HCT116 (cell line): ENCODE measurements around the gene ARFGAP3. TPM values are rescaled to one million over a fixed set of nuclear protein-coding genes. Genes with fewer than 3 reads are reported as not detected.

Experiments used
- ATAC-seq: fragments of 200-7000 bp; cut with Tn5 transposase; 2 replicates; pipeline ENCODE4 v1.9.1; 2020; ENCODE audit warnings: mild to moderate bottlenecking, moderate library complexity
- BruUV-seq: library from RNA; stranded (reverse); fragments of 400-500 nt; replicated peaks from 2 replicates; lab custom pipeline; 2021; lab: Mats Ljungman, UMichigan
- CTCF ChIA-PET: fragments of 300-600 bp; sonication (Branson Sonifier 250); formaldehyde crosslinking; loops from one replicate; lab custom pipeline; 2021; ENCODE audit warnings: antibody characterized with exemption; lab: Charles Lee
- POLR2A ChIA-PET: fragments of 300-600, 350-600 bp; sonication (Branson Sonifier 250); formaldehyde crosslinking; loops from one replicate; lab custom pipeline; 2021; ENCODE audit warnings: antibody characterized with exemption; lab: Charles Lee
- RAD21 ChIA-PET, 2 experiments: fragments of 300-600 bp; sonication (Branson Sonifier 250); formaldehyde crosslinking; loops; one replicate each; lab custom pipeline; 2023; ENCODE audit warnings: low total read pairs in 2 of 2; ENCODE audit not compliant: uncharacterized antibody in 2 of 2, unreplicated experiment in 2 of 2, low non-redundant PET in 1 of 2; lab: Charles Lee
- DNase-seq: peaks from one replicate; pipeline ENCODE4 v3.0.0-alpha.2; 2010; ENCODE audit warnings: low read depth, low spot score
- H2AFZ ChIP-seq: fragments of 200-600 bp; shearing (Covaris generic), sonication (generic); 2 replicates; pipeline ENCODE4 v1.6.1; 2017; ENCODE audit warnings: low read depth, mixed run types, mixed read lengths, antibody characterized with exemption, low read length; ENCODE audit not compliant: poor library complexity, severe bottlenecking
- H3K27ac ChIP-seq: 2 replicates; pipeline ENCODE4 v1.5.1; 2012; ENCODE audit warnings: low read depth, low read length
- H3K27me3 ChIP-seq: fragments of 200-600 bp; sonication (generic); 2 replicates; pipeline ENCODE4 v1.6.1; 2016; ENCODE audit warnings: mixed run types, low read length, mixed read lengths; ENCODE audit not compliant: insufficient read depth
- H3K36me3 ChIP-seq, 2 experiments: fragments of 200-500 bp in 1 of 2; fragments of 200-600 bp in 1 of 2; sonication (Bioruptor generic) in 1 of 2; sonication (generic) in 1 of 2; 2 replicates each; pipeline versions ENCODE4 v1.5.1 to v1.6.1; 2014 to 2016; ENCODE audit warnings: low read length in 2 of 2, inconsistent platforms in 1 of 2, mixed read lengths in 1 of 2, mixed run types in 1 of 2; ENCODE audit not compliant: insufficient read depth in 2 of 2, control insufficient read depth in 1 of 2
- H3K4me1 ChIP-seq, 2 experiments: fragments of 200-600 bp in 1 of 2; sonication (generic) in 1 of 2; 2 replicates each; pipeline versions ENCODE4 v1.5.1 to v1.6.1; 2012 to 2017; ENCODE audit warnings: low read length in 2 of 2, inconsistent platforms in 1 of 2, mild to moderate bottlenecking in 1 of 2, mixed read lengths in 1 of 2, mixed run types in 1 of 2, moderate library complexity in 1 of 2; ENCODE audit not compliant: insufficient read depth in 2 of 2, control insufficient read depth in 1 of 2
- H3K4me2 ChIP-seq: fragments of 200-600 bp; sonication (generic); 2 replicates; pipeline ENCODE4 v1.6.1; 2017; ENCODE audit warnings: mixed run types, low read length, mixed read lengths
- H3K4me3 ChIP-seq, 2 experiments: fragments of 200-600 bp in 1 of 2; sonication (generic) in 1 of 2; replicated peaks in 1 of 2; 2 replicates each; pipeline ENCODE4 v1.5.1; 2011 to 2016; ENCODE audit warnings: low read length in 2 of 2, control low read depth in 1 of 2, low read depth in 1 of 2, mild to moderate bottlenecking in 1 of 2, mixed read lengths in 1 of 2, mixed run types in 1 of 2
- H3K79me2 ChIP-seq: fragments of 200-600 bp; sonication (generic); 2 replicates; pipeline ENCODE4 v1.6.1; 2017; ENCODE audit warnings: mild to moderate bottlenecking, mixed run types, low read length, moderate library complexity, mixed read lengths; ENCODE audit not compliant: insufficient read depth
- H3K9ac ChIP-seq: fragments of 200-600 bp; sonication (generic); 2 replicates; pipeline ENCODE4 v1.6.1; 2016; ENCODE audit warnings: low read length, mixed read lengths
- H3K9me2 ChIP-seq: fragments of 200-600 bp; sonication (generic), shearing (Covaris generic); 2 replicates; pipeline ENCODE4 v1.6.1; 2017; ENCODE audit warnings: mixed run types, mild to moderate bottlenecking, moderate library complexity; ENCODE audit not compliant: insufficient read depth
- H3K9me3 ChIP-seq, 2 experiments: fragments of 200-500 bp in 1 of 2; fragments of 200-600 bp in 1 of 2; sonication (Bioruptor generic) in 1 of 2; sonication (generic) in 1 of 2; 2 replicates each; pipeline ENCODE4 v1.6.1; 2014 to 2017; ENCODE audit warnings: low read length in 2 of 2, mixed read lengths in 2 of 2, inconsistent platforms in 1 of 2, low read depth in 1 of 2, mild to moderate bottlenecking in 1 of 2, mixed run types in 1 of 2, moderate library complexity in 1 of 2; ENCODE audit not compliant: control insufficient read depth in 1 of 2, insufficient read depth in 1 of 2
- H4K20me1 ChIP-seq: fragments of 200-600 bp; sonication (generic), shearing (Covaris generic); 2 replicates; pipeline ENCODE4 v1.6.1; 2017; ENCODE audit warnings: mixed run types, mild to moderate bottlenecking, moderate library complexity; ENCODE audit not compliant: insufficient read depth
- CBX3 ChIP-seq: IDR thresholded peaks from 2 replicates; pipeline ENCODE4 v1.6.1; 2012; ENCODE audit warnings: low read depth
- FOSL1 ChIP-seq: IDR thresholded peaks from 2 replicates; pipeline ENCODE4 v1.6.1; 2012; ENCODE audit warnings: low read depth
- JUND ChIP-seq: IDR thresholded peaks from 2 replicates; pipeline ENCODE4 v1.6.1; 2012
- POLR2A ChIP-seq: IDR thresholded peaks from 2 replicates; pipeline ENCODE4 v1.7.0; 2011; ENCODE audit warnings: borderline replicate concordance; ENCODE audit not compliant: insufficient read depth, insufficient read length; ENCODE audit errors: extremely low read depth
- POLR2AphosphoS5 ChIP-seq: IDR thresholded peaks from 2 replicates; pipeline ENCODE4 v1.6.1; 2011; ENCODE audit warnings: mild to moderate bottlenecking, low read depth, low read length, moderate library complexity
- RAD21 ChIP-seq: IDR thresholded peaks from 2 replicates; pipeline ENCODE4 v1.6.1; 2012; ENCODE audit warnings: low read depth, mild to moderate bottlenecking
- SIN3A ChIP-seq: IDR thresholded peaks from 2 replicates; pipeline ENCODE4 v1.6.1; 2012; ENCODE audit warnings: low read depth
- SRF ChIP-seq: IDR thresholded peaks from 2 replicates; pipeline ENCODE4 v1.6.1; 2012; ENCODE audit warnings: low read depth
- intact Hi-C: fragments of 100-400 bp; cut with micrococcal nuclease; formaldehyde crosslinking; loops from 2 replicates; pipeline ENCODE4 v1.10.0; 2022
- total RNA-seq: library from RNA; stranded (reverse); gene quantifications from one replicate; pipeline ENCODE4 v1.2.1, GENCODE V29; 2021; ENCODE audit not compliant: unreplicated experiment
- TF ChIP-seq, protein P1 (sequence below): IDR thresholded peaks from 2 replicates; pipeline ENCODE4 v1.6.1; 2012

Gene ARFGAP3
- total RNA-seq, 1 experiment from 2014 or later: 15.4 TPM

DNA sequence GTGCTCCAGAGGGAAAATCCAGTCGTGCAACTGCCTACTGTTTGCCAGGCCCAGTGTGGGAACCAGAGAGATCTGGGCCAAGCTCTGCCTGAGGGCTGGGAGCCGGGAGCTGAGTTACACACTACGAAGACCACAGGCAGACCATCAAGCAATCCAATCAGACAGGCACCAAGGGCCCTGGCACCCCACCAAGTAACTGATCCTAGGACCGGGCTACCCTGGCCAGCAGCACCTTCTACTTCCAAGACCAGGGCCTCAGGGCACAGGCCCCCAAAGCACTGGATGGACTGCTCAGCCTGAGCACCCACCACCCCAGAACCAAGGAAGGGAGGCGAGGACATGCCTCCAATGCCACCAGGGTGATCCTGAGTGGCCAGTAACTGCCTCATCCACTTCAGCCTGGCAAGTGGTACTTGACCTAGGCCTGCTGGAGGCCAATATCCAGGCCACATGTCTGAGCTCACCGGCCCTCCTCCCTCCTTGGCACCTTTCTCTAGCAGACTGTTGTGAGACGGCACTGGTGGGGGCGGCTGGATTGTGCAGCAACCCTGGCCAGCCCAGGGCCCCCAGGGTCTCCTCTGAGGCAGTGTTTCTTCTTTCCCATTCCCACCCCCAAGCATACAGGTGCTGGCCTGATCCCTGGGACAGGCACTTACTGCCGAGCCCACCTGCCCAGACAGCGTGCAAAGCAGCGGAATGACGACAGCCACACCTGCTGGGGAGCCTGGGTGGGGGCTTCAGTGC lies 20.7 kb upstream of the ARFGAP3 start:
- no peak overlapping the region for H3K4me3 ChIP-seq
- intact Hi-C loops: no loop called here
- ATAC-seq (no peak), DNase-seq (no peak)
- no peaks in the 10 kb centered on the region for H3K9me2 ChIP-seq
- H2AFZ ChIP-seq: no peak overlapping the region
- TF ChIP-seq CBX3: no peak
- no peak for TF ChIP-seq FOSL1
- no peak for TF ChIP-seq RAD21
- TF ChIP-seq, protein P1, sequence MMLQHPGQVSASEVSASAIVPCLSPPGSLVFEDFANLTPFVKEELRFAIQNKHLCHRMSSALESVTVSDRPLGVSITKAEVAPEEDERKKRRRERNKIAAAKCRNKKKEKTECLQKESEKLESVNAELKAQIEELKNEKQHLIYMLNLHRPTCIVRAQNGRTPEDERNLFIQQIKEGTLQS: no peak
- TF ChIP-seq POLR2AphosphoS5: no peak
- TF ChIP-seq JUND: no peak
- no peak for TF ChIP-seq POLR2A
- no peaks in the 10 kb centered on the region for H3K4me1 ChIP-seq
- no peak overlapping the region for H3K27ac ChIP-seq
- no peaks in the 10 kb centered on the region for H3K9me3 ChIP-seq
- no peaks in the 10 kb centered on the region for H3K27me3 ChIP-seq
- no TSS peak for BruUV-seq
- H3K4me2 ChIP-seq: no peak overlapping the region
- H4K20me1 ChIP-seq: no peaks in the 10 kb centered on the region
- CTCF ChIA-PET: interaction anchor here (1.3 kb wide), 1 partner anchor 10 kb away, joined by 6 read pairs; no protein-coding TSS in a partner anchor
- RAD21 ChIA-PET: no interaction called here
- H3K9ac ChIP-seq: no peak overlapping the region
- no peaks in the 10 kb centered on the region for H3K79me2 ChIP-seq
- POLR2A ChIA-PET: no interaction called here
- H3K36me3 ChIP-seq: peaks cover 10 to 27% of the 10 kb centered on the region in 2 experiments; a peak in 3 of 4 replicates

- intact Hi-C loops: no loop called here
- ATAC-seq (no peak), DNase-seq (no peak)
- H3K27ac ChIP-seq: no peak overlapping the region
- no peaks in the 10 kb centered on the region for H3K79me2 ChIP-seq
- H3K36me3 ChIP-seq: peaks cover 8 to 22% of the 10 kb centered on the region in 2 experiments; a peak in 3 of 4 replicates
- H3K9me2 ChIP-seq: no peaks in the 10 kb centered on the region
- BruUV-seq: no TSS peak
- POLR2A ChIA-PET: no interaction called here
- CTCF ChIA-PET: interaction anchor here (0.6 to 1.3 kb wide), 2 partner anchors 9 to 11 kb away, joined by 4 to 6 read pairs; no protein-coding TSS in a partner anchor
- H3K4me3 ChIP-seq: no peak overlapping the region
- no peak overlapping the region for H3K9ac ChIP-seq
- H3K27me3 ChIP-seq: no peaks in the 10 kb centered on the region
- RAD21 ChIA-PET: no interaction called here
- no peak overlapping the region for H2AFZ ChIP-seq
- H4K20me1 ChIP-seq: no peaks in the 10 kb centered on the region
- no peaks in the 10 kb centered on the region for H3K4me1 ChIP-seq
- no peak overlapping the region for H3K4me2 ChIP-seq
- H3K9me3 ChIP-seq: no peaks in the 10 kb centered on the region
- TF ChIP-seq SIN3A: no peak
- TF ChIP-seq SRF: no peak
Measured at GRCh38 chr22:42877158-42877557, 20.1 kb upstream of the ARFGAP3 start.
